Heart left ventricle (tissue), 13 donors: Measurements from ENCODE around the gene SLC2A4.
A peak's percentile ranks its signal among the peaks of the same experiment; 100 is the strongest.

Source experiments
- CTCF ChIP-seq, 12 donors: fragments of 200-600 bp; sonication (generic) in 4 of 12; IDR thresholded peaks; one replicate each; pipeline versions ENCODE4 v1.5.0 to v1.8.0; 2018 to 2022; ENCODE audit warnings: antibody characterized with exemption in 12 of 12, mild to moderate bottlenecking in 5 of 12
- POLR2A ChIP-seq, 2 donors: fragments of 450-650 bp; IDR thresholded peaks; one replicate each; pipeline ENCODE4 v1.6.1; 2017; ENCODE audit warnings: antibody characterized with exemption in 2 of 2, mild to moderate bottlenecking in 2 of 2, moderate library complexity in 2 of 2
- donor health status: ischemic (EF 13 %, LVEDD 7.1; RV severe dilation, severe dysfunction).
- donor health status: DM: no; HTN: yes; CAD: no.
- donor health status: DM: no; HTN: no; CAD: no.
- donor health status: ischemic (EF 25% LVEDD 6.9; RV normal size, moderate dysfunction).
- donor health status: ischemic (EF 25% LVEDD 5.7; RV mildly dilated, moderate dysfunction).
- donor health status: ischemic (EF 35%, LVEDD 5.7; RV mildly dilated, moderate dysfunction).
- donor health status: nonischemic (EF 11% LVEDD 7.7; RV severe dilation, severe dysfunction).
- donor health status: DM: yes; HTN: yes; CAD: no.
- donor health status: PGD.
- donor health status: ischemic (EF 29% LVEDD 5.4; RV normal size, mild dysfunction).
- donor health status: nonischemic (EF 23%, LVEDD 6.1; RV moderate dilation, normal function).

- TF ChIP-seq CTCF (IDR thresholded peaks at IDR 0.05), result no peak
- TF ChIP-seq POLR2A (IDR thresholded peaks at IDR 0.05), result peak; percentile 26 to 87
These were observed 33.4 kb downstream of the SLC2A4 start, which contains the start of gene GPS2 for GRCh38 chr17:7314719-7315569.
